Esophagus mucosa (tissue), 1 donor: Measurements from ENCODE around the gene ZNF341. TPM values are rescaled to one million over a fixed set of nuclear protein-coding genes. Genes with fewer than 3 reads are reported as not detected.
"Not testable (repeated sequence)": the region's sequence is repeated elsewhere in the genome, so short reads cannot be mapped to it uniquely, and the experiment has no call there.

Experiments used
- ATAC-seq: fragments of 200-7000 bp; cut with Tn5 transposase; one replicate; pipeline ENCODE4 v1.9.1; 2020
- total RNA-seq: library from RNA; stranded (reverse); gene quantifications from one replicate; pipeline ENCODE4 v1.2.4, GENCODE V29; 2023
- donor health status: DM: yes; HTN: yes; CAD: no.

ZNF341 gene
- total RNA-seq, 1 donor from 2014 or later: 1.6 TPM

DNA sequence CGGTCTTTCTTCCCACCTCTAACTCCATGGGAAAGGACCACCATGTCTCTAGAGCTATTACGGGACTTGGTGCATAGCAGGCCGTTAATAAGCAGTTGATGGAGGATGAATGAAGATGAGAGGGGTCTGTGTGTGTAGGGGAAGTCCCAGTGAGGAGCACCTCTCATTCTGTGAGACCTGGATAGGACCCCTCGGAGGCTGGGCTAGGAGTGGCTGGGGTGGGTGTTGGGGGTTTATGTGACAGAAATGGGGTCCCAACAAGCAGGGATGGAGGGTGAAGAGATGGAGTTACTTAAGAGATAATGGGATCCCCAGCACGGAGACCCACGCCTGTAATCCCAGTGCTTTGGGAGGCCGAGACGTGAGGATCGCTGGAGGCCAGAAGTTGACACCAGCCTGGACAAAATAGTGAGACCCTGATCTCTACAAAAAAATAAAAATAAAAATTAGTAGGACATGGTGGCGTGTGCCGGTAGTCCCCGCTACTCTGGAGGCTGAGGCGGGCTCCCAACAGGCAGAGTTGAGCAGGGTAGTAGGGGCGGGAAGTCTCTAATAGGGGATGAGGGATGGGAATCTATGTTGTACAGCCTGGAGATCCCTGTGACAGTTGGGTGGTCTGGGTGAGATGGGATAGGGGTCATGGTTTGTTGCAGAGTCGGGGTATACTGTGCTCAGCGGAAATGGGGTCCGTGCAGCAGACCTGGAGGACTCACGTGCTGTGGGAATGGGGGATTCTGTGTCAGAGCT, 677 bp upstream of the ZNF341 start:
- ATAC-seq: peak; percentile 2

- peak; percentile 88 for ATAC-seq
Measured at GRCh38 chr20:33732166-33732970, 572 bp downstream of the ZNF341 start.

DNA sequence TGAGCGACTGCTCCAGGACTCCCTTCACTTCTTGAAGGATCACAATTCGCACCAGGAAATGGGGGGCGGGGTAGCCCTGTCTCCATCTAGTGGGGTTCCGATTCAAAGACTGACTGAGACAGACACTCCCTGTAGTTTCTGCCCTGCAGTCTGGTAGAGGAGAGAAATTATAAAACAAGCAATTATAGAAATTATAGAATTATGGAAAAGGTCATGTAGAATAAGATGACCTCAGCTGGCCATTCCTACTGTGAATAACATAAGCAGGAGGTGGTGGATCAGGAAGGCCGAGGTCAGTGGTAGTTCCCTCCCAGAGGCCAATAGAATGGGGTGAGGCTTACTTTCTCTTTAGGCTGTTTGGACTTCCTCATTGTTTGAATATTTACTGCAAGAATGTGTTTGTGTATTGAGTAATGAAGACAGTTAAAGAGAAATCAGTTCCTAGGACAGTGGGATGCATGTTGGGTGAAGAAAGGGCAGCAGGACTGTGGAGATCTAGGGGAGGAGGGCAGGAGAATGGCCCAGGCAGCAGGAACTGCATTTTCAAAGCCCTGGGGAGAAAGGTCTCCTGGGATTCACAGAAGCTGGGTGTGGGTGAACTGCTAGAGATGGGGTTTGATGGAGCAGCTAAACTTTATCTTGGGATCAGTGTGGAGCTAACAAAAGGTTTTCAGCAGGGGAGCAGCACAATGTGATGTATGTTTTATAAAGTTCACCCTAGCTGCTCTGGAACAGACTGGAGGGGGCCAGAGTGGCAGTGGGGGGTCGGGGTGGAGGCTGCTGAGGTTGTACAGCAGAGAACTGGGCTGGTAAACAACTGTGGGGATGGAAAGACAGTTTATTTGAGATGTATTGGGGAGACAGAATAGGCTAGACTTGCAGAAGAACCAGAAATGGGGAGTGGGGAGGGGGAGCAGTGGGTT, 2.1 kb downstream of the ZNF341 start:
- ATAC-seq: peak; percentile 31

- ATAC-seq: no peak
Measured at GRCh38 chr20:33736962-33737361, 5.2 kb downstream of the ZNF341 start.

DNA sequence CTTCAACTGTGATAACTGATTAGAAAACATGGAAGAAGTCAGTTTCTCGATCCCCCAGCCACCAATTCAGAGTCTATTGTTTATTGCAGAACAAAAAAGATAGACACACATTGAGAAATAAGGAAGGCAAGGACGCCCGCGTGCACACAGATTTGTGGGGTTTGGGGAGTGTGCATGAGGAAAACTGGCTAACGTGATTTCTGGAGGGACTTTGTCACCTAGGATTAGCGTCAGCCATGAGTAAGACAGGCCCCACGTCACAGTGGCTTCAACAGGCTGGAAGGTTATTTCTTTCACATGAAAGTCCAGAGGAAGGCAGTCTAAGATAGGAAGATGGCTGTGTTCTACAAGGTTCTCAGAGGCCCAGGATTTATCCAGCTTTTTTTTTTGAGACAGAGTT, 7.7 kb downstream of the ZNF341 start:
- ATAC-seq: no peak

GRCh38 chr20:33740189-33740588, 8.4 kb downstream of the ZNF341 start:
- no peak for ATAC-seq

DNA sequence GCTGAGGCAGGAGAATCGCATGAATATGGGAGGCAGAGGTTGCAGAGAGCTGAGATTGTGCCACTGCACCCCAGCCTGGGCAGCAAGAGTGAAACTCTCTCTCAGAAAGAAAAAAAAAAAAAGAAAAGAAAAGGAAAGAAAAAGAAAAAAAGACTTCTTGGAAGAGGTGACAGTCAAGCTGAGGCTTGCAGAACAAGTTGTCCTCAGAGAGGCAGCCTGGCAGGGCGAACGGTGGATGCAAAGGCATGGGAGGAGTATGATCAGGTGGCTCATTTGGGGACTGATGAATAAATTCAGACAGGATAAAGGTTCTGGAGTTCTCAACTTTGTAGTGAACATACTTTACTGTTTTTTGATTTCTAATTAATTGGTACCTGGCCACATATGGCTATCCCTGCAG, 12.4 kb downstream of the ZNF341 start:
- ATAC-seq: no peak

GRCh38 chr20:33744773-33745385, 13.1 kb downstream of the ZNF341 start:
- ATAC-seq: no peak

DNA sequence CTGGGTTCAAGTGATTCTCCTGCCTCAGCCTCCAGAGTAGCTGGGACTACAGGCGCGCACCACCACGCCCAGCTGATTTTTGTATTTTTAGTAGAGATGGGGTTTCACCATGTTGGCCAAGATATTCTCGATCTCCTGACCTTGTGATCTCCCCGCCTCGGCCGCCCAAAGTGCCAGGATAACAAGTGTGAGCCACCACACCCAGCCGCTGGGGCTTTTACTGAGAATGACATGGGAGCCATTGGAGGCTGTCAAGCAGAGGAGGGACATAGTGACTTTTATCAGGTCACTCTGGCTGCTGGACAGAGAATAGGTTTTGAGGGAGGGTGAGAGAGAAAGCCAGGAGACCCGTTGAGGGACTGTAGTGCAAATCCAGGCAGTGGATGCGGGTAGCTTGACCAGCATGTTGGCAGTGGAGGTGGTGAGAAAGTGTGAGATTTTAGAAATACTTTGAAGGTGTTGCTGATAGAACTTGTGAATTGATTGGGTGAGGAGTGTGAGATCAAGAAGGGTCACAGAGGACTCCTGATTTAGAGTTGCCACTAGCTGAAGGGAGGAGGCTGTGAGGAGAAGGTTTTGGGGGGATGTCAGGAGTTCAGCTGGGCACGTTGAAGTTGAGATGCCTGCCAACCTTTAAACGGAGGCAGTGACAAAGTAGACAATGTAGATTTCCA, 14.7 kb downstream of the ZNF341 start:
- no peak for ATAC-seq

DNA sequence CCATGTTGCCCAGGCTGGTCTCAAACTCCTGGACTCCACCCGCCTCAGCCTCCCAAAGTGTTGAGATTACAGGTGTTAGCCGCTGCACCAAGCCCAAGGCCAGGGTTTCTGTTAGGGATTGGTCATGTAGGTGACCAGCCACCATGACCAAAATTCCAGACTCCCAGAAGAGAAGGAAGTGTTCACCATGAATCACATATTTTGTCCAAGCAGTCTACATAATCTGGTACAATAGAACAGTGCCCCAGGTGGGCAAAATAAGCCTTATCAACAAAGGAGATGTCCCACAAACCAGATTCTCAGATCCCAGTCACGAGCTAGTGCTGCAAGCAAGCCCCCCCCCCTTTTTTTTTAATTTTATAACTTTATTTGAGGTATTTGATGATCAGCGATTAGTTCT, 20.0 kb downstream of the ZNF341 start:
- no peak for ATAC-seq

- ATAC-seq: peak; percentile 7
Measured at GRCh38 chr20:33753143-33753542, 21.3 kb downstream of the ZNF341 start.

- ATAC-seq: peak; percentile 47
Measured at GRCh38 chr20:33753763-33754162, 22.0 kb downstream of the ZNF341 start.

- ATAC-seq: not testable (repeated sequence)
Measured at GRCh38 chr20:33755936-33756490, 24.2 kb downstream of the ZNF341 start.

DNA sequence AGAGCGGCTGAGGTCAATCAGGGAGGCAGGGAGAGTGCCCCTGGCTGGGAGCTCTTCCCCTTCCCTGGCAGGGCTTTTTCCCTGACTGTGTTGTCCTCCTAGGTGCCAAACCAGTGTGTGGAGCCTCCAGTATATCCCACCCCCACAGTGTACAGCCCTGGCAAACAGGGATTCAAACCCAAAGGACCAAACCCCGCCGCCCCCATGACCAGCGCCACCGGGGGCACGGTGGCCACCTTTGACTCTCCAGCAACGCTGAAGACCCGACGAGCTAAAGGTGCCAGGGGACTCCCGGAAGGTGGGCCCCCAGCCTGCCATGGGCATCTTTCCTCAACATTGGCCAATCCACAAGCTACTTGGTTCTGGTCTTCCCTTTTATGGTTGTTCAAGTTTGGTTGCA, 25.2 kb downstream of the ZNF341 start:
- no peak for ATAC-seq

DNA sequence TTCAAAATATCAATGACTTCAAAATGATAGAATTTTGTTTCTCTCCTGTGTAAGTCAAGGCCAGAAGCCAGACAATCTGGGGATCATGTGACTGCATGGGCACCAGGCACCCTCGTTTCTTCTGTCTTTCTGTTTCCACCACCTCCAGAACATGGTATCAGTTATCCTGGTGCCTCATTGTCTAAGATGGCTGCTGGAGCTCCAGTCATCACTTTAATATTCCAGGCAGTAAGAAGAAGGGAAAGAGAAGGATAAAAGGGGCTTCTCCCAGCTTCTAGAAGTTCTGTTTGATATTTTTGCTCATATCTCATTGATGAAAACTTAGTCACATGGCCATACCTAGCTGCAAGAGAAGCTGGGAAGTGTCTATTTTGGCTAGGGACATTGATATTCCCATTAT, 25.7 kb downstream of the ZNF341 start:
- ATAC-seq: no peak

DNA sequence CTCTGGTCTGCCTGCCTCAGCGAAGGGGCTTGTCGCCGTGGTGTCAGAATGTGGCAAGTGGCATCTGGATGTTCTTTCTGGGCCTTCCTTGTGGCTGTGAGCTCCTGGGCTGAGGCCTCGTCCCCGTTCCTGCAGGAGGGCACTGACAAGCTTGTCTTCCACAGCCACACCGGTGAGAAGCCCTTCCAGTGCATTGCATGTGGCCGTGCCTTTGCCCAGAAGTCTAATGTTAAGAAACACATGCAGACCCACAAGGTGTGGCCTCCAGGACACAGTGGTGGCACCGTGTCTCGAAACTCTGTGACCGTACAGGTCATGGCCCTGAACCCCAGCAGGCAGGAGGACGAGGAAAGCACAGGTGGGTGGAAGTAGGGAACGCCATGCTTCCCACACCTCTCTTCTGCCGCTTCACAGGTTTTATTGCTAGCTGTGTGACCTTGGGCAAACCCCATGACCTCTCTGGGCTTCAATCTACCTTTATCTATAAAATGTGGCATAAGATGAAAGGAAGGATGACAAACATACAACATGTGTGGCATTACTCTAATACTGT, 30.0 kb downstream of the ZNF341 start:
- no peak for ATAC-seq

DNA sequence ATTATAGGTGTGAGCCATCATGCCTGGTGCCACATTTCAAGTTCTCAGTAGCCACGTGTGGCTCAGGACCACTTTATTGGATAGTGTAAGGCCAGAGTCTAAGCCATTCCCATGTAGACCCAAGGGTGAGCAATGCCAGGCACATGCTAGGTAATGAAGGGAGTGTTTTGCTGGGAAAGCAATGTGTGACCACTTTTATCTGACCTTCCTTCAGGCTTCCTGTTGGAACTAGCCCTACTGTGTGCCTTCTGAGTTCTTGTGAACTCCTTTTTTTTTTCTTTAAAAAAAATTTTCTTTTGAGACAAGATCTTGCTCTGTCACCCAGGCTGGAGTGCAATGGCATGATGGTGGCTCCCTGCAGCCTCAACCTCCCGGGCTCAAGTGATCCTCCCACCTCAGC, 33.3 kb downstream of the ZNF341 start:
- ATAC-seq: no peak

DNA sequence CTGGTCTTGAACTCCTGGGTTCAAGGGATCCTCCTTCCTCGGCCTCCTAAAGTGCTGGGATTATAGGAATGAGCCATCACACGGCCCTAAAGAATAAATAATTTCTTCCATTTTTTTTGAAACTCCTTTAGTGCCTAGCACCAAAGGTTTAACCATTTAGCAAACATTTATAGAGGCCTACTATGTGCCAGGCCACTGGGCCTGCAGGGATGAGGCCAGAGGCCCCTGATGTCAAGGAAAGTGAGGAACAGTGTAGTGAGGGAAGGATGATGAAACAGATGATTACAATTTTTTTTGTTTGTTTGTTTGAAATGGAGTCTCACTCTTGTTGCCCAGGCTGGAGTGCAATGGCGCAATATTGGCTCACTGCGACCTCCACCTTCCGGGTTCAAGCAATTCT, 33.8 kb downstream of the ZNF341 start:
- no peak for ATAC-seq

GRCh38 chr20:33766686-33767085, 34.9 kb downstream of the ZNF341 start:
- no peak for ATAC-seq

GRCh38 chr20:33767777-33768138, 36.0 kb downstream of the ZNF341 start:
- no peak for ATAC-seq

GRCh38 chr20:33769043-33769442, 37.2 kb downstream of the ZNF341 start:
- ATAC-seq: no peak
